Choroid plexus epithelial cell (primary cell): Measurements from ENCODE around the gene THOC2.

ENCODE experiments used
- DNase-seq: peaks from one replicate; pipeline ENCODE4 v3.0.0-alpha.2; 2010; ENCODE audit warnings: low read depth
- H3K4me3 ChIP-seq: 2 replicates; pipeline ENCODE4 v1.5.1; 2011; ENCODE audit warnings: low read depth, mild to moderate bottlenecking, control low read depth, low read length, moderate library complexity
- CTCF ChIP-seq: conservative IDR thresholded peaks from 2 replicates; pipeline ENCODE4 v1.5.1; 2011; ENCODE audit warnings: low read depth, mild to moderate bottlenecking, control low read depth, inconsistent platforms, low read length, moderate library complexity

THOC2 gene

GRCh38 chrX:123610915-123611314 lies 121.9 kb downstream of the THOC2 start:
- H3K4me3 ChIP-seq, result no peak overlapping the region
- TF ChIP-seq CTCF, result no peak
- DNase-seq, result no peak

- H3K4me3 ChIP-seq, result no peak overlapping the region
- no peak for DNase-seq
- TF ChIP-seq CTCF, result no peak
Observed at GRCh38 chrX:123607806-123608205, 125.0 kb downstream of the THOC2 start.

GRCh38 chrX:123607270-123607669 lies 125.6 kb downstream of the THOC2 start:
- no peak overlapping the region for H3K4me3 ChIP-seq
- no peak for TF ChIP-seq CTCF
- no peak for DNase-seq

- DNase-seq, result no peak
- H3K4me3 ChIP-seq, result no peak overlapping the region
- no peak for TF ChIP-seq CTCF
Observed at GRCh38 chrX:123603491-123603890, 129.4 kb downstream of the THOC2 start.

- no peak for TF ChIP-seq CTCF
- no peak for DNase-seq
Observed at GRCh38 chrX:123601437-123601836, 131.4 kb downstream of the THOC2 start.

GRCh38 chrX:123600181-123600580 lies 132.7 kb downstream of the THOC2 start:
- no peak for DNase-seq
- no peak overlapping the region for H3K4me3 ChIP-seq
- TF ChIP-seq CTCF, result no peak

More at GRCh38 chrX:123601437-123601836, 131.4 kb downstream of the THOC2 start:
- no peak overlapping the region for H3K4me3 ChIP-seq

GRCh38 chrX:123590842-123591486 lies 141.9 kb downstream of the THOC2 start:
- no peak overlapping the region for H3K4me3 ChIP-seq
- peak; percentile 62 for DNase-seq
- no peak for TF ChIP-seq CTCF
